Measurements from ENCODE around the gene ITPRID2.
"Not testable (repeated sequence)": the region's sequence is repeated elsewhere in the genome, so short reads cannot be mapped to it uniquely, and the experiment has no call there.

ITPRID2 gene

DNA sequence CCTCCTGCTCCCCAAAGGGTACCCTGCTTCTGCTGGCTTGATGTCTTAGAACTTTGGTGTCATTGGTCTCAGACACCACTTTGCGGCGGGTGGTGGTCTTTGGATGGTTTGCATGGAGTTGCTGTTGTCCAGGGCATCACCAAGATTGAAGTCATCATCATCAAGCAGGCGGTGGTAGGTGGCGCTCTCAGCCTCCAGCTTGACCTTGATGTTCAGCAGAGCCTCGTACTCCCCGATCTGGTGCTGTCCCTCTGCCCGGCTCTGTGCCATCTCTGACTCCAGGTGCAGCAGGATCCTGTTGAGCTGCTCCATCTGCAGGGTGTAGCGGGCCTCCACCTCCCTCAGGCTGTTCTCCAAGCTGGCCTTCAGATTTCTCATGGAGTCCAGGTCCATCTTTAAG is 69.6 kb downstream of the ITPRID2 start:
- not testable (repeated sequence) for DNase-seq

DNA sequence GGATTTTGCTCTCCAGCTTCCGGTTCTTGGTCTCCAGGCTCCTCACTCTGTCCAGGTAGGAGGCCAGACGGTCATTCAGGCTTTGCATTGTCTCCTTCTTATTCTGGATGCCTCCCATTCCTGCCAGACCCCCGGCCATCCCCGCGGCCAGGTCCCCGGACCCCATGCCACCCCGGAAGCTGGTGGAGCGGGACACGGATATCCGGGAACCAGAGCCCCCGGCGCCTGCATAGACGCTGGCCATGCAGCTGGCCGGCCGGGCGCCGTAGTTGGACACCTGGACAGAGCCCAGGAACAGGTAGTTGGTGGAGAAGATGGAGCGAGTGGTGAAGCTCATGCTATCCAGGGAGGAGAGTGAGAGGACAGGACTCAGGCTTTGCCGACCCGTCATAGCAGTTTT is 70.6 kb downstream of the ITPRID2 start:
- DNase-seq, result no peak

DNA sequence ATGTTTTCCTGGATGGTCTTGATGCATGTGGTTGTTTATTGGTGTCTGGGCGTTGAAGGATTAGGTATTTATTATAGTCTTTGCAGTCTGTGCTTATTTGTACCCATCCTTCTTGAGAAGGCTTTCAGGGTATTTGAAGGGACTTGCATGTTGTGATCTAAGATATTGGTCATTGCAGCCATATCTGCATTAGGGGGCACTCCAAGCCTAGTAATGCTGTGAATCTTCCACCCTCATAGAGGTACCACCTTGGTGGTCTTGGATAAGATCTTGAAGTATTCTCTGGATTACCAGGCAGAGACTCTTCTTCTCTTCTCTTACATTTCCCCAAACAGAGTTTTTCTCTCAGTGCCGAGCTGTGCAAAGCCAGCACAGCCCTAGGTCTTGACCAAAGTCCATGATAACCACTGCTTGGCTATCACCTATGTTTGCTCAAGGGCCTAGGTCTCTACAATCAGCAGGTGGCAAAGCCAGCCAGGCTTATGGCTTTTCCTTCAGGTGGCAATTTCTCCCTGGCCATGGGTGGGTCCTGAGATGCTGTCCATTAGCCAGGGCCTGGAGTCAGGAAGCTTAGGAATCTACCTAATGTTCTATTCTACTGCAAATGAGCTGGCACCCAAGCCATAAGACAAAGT is 78.7 kb downstream of the ITPRID2 start:
- DNase-seq, result no peak

DNA sequence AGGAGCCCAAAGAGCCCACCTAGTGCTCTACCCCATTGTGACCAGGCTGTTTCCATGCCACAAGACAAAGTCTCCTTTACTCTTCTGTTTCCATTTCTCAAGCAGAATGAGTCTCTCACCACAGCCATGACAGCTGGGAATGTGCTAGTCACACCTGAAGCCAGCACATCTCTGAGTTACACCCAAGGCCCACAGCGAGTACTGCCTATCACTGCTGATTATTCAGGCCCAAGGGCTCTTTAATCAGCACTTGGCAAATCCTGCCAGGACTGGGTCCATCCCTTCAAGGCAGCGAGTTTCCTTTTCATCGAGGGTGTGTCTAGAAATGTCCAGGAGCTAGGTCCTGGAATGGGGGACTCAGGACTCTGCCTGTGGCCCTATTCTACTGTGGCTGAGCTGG is 79.5 kb downstream of the ITPRID2 start:
- DNase-seq, result no peak

DNA sequence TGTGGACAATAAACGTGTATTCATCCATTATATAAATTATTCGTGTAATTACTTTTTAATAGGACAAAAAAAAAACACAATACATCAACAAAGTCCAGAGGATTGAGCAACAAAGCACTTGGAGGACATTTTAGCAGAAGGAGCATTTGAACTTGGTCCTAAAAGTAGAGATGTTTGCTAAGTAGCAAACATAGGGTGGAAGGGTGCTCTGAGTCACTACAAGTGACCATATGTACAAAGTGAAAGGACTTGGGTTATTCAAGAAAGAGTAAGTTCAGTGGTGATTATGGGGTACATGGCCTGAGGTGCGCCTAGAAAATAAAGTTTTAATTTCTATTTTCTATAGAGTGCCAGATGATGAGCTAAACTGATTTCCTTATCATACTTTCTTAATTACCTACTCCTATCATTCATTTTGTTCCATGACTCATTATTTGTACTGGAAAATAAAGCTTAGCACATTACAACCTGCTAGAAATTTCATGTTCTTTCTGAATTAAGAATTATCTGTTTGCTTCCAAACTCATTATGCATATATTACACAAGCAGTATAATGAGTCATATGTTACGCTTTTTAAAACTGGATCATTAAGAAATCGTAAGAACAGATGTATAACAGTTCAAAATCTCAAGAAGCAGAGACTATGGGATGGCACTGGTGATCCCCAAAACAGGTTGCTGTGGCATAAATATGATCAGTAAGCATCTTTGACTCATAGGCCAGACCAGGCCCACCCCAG is 81.1 kb downstream of the ITPRID2 start:
- DNase-seq, result no peak

DNA sequence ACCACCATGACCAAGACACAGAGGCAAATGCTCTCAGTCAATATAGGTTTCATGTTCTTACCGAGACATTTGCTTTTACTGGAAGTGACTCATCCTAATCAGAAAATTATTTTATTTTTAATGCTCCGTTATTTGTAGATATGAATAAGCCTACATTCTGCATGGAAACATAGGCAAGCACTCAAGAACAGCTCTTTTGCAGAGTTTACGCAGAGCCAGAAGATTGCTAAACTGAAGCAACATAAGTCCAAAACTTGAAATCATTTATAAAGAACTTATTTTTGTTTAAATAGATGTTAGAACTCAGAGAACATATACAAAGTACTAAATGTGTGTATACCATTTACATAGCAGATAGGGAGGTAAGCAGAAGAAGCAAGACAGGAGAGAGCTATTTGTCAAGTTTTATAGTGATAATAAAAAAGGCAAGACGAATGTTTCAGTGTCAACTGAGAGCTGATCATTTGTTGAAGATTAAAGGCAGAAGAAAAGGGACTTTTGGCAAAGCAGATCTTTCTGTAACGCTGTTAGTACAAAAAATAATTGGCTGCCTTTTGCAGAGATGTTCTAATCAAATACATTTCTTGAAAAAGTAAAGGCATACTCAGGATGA is 81.7 kb downstream of the ITPRID2 start:
- no peak for DNase-seq

DNA sequence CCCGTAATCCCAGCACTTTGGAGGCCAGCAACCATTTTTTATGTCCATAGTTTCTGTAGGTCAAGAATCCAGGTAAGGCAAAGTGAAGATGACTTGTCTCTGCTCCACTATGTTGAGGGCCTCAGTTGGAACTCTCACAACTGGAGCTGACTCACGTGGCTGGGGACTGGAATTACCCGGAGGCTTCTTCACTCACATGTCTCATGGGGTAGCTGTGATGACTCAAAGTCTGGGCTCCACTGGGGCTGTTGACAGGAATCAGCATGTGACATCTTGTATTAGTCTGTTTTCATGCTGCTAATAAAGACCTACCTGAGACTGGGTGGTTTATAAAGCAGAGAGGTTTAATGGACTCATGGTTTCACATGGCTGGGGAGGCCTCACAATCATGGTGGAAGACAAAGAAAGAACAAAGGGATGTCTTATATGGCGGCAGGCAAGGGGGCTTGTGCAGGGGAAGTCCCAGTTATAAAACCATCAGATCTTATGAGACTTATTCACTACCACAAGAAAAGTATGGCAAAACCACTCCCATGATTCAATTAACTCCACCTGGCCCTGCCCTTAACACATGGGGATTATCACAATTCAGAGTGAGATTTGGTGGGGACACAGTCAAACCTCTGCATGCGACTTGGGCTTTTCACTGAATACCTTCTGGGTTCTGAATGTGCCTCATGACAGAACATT is 86.3 kb downstream of the ITPRID2 start:
- DNase-seq, result peak; percentile 35

DNA sequence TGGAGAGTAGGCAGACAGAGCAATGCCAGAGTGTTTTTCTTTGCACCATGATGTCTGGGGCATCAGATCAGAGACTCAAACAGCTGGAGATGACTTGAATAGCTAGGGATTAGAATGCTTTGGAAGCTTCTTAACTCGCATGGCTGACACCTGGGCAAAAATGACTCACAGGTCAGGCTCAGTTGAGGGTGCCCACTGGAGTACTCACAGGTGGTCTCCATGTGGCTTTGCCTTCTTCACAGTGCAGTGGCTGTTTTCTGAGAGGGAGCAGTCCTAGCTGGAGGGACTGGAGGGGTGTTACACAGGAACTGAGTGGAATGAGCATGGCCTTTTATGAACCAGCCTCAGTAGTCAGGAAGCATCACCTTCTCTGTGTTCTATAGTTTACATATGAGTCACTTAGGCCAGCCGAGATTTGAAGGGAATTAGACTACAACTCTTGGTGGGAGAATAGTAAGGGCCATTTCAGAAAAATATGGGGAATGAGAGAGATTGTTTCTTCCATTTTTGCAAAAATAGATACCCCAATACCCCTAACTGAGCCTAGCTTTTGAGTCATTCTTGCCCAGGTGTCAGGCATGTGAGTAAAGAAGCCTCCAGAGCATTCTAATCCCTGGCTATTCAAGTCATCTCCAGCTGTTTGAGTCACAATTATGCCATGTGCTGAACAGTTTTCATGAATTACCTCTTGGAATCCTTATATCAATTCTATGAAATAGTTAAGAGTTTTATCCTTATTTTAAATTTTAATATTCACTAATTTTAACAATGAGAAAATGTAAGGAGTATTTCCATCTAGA is 87.0 kb downstream of the ITPRID2 start:
- no peak for DNase-seq
